WERI-Rb-1 (cell line): ENCODE data around the gene RGMA.
"Not testable (repeated sequence)": the region's sequence is repeated elsewhere in the genome, so short reads cannot be mapped to it uniquely, and the experiment has no call there.

Experiments used
- DNase-seq: peaks from one replicate; pipeline ENCODE4 v3.0.0-alpha.2; 2020
- H3K27ac ChIP-seq: fragments of 250-450 bp; sonication (Bioruptor Pico); 2 replicates; pipeline ENCODE4 v1.5.1; 2020; ENCODE audit warnings: mild to moderate bottlenecking, moderate library complexity
- H3K27me3 ChIP-seq: fragments of 250-450 bp; sonication (Bioruptor Pico); 2 replicates; pipeline ENCODE4 v1.5.1; 2021; ENCODE audit warnings: mild to moderate bottlenecking, low read depth, moderate library complexity; ENCODE audit not compliant: insufficient read depth, severe bottlenecking
- H3K36me3 ChIP-seq: fragments of 250-450 bp; sonication (Bioruptor Pico); 2 replicates; pipeline ENCODE4 v1.5.1; 2020; ENCODE audit warnings: mild to moderate bottlenecking, moderate library complexity
- H3K4me3 ChIP-seq: 2 replicates; pipeline ENCODE4 v1.5.1; 2011; ENCODE audit warnings: low read depth, mild to moderate bottlenecking, control low read depth, low read length
- H3K9me3 ChIP-seq: fragments of 250-450 bp; sonication (Bioruptor Pico); 2 replicates; pipeline ENCODE4 v1.5.1; 2021; ENCODE audit warnings: mild to moderate bottlenecking, moderate library complexity; ENCODE audit not compliant: severe bottlenecking
- TF ChIP-seq, protein P1 (sequence below): IDR thresholded peaks from 2 replicates; pipeline ENCODE4 v1.5.1; 2011; ENCODE audit warnings: low read depth, mild to moderate bottlenecking, control low read depth, inconsistent platforms, low read length

The RGMA gene

DNA sequence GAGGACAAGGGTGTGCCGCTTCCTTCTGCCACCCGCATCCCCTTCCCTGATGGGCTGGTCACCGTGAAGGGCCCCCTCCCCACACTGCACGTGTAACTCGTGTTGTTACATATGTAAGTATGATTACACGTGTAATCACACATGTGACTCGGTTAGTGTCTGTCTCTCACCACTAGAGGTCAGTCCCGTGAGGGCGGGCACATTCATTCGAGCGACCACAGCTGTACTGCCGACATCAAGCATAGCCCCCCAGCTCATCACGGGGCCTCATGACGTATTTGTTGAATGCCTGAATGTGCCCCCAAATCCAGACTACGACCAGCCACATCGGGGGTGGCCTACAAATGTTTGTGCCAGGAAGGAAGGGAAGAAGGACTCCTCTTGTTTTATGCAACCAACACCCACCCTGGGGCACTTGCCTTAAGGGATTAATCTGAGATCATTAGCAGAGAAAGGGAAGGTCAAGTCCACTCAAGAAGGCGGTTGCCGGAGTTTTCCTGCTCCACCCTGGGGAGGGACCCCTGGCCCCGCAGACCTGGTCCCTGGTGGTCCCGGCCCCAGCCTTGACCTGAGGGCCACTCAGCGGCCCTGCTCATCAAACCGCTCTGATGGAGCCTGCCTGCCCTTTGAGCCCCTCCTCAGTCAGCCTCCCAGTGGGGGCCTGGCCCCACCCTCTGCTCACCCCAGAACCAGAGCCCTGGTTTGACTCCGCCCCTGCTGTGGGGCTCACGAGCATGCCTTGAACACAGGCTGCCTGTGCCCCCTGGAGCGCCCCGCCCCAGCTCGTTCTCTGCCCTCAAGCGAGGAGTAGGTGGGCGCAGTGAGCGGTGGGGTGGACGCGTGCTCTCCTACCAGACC lies 52.8 kb downstream of the RGMA start:
- peak; percentile 64 for DNase-seq
- Histone ChIP-seq H3K4me3 (no peak overlapping the region), H3K27me3 (no peaks in the 10 kb centered on the region), H3K36me3 (no peaks in the 10 kb centered on the region), H3K27ac (no peak overlapping the region), H3K9me3 (no peaks in the 10 kb centered on the region)
- TF ChIP-seq, protein P1, sequence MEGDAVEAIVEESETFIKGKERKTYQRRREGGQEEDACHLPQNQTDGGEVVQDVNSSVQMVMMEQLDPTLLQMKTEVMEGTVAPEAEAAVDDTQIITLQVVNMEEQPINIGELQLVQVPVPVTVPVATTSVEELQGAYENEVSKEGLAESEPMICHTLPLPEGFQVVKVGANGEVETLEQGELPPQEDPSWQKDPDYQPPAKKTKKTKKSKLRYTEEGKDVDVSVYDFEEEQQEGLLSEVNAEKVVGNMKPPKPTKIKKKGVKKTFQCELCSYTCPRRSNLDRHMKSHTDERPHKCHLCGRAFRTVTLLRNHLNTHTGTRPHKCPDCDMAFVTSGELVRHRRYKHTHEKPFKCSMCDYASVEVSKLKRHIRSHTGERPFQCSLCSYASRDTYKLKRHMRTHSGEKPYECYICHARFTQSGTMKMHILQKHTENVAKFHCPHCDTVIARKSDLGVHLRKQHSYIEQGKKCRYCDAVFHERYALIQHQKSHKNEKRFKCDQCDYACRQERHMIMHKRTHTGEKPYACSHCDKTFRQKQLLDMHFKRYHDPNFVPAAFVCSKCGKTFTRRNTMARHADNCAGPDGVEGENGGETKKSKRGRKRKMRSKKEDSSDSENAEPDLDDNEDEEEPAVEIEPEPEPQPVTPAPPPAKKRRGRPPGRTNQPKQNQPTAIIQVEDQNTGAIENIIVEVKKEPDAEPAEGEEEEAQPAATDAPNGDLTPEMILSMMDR: peak; percentile 80

DNA sequence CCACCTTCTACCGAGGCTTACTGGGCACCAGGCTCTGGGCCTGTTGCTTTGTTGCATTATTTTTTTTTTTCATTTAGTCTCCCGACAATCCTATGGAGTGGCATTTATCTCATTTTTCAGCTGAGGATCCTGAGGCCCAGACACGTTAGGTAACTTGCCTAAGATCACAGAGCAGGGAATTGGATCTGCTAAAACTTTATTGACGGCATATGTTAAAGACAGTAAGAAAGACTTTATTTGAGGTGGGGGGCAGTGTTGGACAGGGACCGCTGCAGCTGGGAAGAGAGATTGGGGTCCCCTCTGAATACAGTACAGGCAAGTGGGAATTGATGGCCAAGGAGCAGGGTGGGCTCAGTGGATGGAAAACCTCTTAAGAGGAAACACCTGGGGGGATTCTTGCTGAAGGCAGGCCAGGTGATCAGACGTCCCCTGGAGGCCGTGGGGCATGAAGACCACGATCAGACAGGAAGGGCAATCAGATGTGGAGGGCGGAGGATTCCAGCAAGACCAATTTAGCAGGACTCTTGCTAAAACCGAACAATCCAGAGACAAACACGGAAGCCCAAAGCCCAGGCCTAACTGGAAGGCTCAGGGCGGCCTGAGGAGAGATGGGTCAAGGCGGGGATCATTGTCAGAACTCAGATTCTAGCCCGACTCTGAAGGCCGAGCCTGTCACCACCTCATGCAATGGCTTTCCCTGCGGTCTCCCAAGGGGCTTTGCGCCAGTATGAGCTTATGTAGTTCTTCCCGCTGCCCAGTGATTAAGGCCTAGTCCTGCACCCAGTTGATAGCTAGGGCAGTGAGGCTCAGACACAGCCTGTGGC lies 53.7 kb downstream of the RGMA start:
- no peaks in the 10 kb centered on the region for H3K27me3 ChIP-seq
- DNase-seq: no peak
- H3K4me3 ChIP-seq: no peak overlapping the region
- TF ChIP-seq, protein P1: no peak
- no peaks in the 10 kb centered on the region for H3K9me3 ChIP-seq
- no peak overlapping the region for H3K27ac ChIP-seq
- H3K36me3 ChIP-seq: no peaks in the 10 kb centered on the region

DNA sequence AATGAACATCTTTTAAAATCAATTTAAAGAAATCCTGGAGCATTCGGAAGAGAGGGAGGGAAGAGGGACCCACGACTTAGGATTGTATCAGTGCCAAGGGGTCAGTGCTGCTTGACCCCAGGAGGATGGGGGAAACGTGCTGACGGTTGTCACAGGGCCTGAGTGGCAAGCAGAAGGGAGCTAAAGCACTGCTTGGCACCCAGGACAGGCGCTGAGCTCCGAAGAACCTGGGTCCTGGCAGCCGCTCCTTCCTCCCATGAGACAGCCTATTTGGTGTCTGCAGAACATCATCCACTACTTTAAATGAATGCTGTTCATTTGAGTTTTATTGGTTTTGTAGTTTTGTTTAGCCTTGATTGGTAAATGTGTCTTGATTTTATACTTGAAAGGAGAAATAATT lies 54.5 kb downstream of the RGMA start:
- no peak for DNase-seq
- Histone ChIP-seq H3K27ac (no peak overlapping the region), H3K27me3 (no peaks in the 10 kb centered on the region), H3K9me3 (no peaks in the 10 kb centered on the region), H3K4me3 (no peak overlapping the region), H3K36me3 (no peaks in the 10 kb centered on the region)
- TF ChIP-seq, protein P1: no peak

DNA sequence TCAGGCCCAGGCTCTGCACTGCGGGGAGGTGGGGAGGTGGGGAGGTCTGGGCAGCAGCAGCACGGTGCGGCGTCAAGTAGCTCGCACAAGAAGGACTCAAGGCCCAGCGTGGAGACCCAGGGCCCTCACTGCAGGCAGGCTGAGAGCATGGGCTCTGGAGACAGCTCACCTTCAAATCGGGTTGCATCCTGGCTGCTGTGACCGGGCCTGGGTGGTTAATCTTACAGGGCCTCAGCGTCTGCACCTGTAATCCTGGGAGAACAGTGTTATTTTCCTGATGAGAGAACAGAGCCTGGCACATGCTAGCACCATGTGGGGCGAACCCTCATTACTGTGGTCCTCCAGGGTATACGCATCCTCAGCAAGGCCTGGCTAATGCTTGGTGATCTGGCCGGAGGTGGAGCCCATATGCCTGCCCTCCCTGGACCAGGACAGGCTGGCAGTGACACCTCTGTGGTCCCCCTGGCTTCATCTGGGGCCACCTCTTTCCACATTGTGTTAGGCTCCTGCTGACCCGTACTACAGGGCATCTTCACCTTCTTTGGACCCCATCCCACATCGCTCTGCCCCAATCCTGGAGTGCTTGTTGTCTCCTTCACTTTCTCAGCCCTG lies 55.5 kb downstream of the RGMA start:
- H3K27me3 ChIP-seq: no peaks in the 10 kb centered on the region
- DNase-seq: no peak
- H3K27ac ChIP-seq: no peak overlapping the region
- TF ChIP-seq, protein P1: no peak
- no peaks in the 10 kb centered on the region for H3K36me3 ChIP-seq
- no peak overlapping the region for H3K4me3 ChIP-seq
- no peaks in the 10 kb centered on the region for H3K9me3 ChIP-seq

DNA sequence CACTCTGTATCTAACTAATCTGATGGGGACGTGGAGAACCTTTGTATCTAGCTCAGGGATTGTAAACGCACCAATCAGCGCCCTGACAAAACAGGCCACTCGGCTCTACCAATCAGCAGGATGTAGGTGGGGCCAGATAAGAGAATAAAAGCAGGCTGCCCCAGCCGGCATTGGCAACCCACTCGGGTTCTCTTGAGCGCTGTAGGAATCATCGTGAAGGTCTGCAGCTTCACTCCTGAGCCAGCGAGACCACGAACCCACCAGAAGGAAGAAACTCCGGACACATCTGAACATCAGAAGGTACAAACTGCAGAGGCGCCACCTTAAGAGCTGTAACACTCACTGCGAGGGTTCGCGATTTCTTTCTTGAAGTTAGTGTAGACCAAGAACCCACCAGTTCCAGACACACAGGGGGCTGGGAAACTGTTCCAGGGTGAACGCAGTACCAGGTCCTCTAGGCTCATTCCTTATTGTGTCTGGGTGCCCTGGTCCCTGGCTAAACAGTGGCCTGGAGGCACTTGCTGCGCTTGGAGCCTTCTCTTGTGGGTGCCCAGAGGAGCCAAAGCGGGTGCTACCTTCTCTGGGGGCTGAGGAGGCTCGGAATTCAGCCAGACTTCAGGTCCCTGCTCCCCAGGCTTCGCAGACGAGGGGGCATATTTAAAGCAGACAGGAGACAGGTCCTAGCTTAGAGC lies 56.4 kb downstream of the RGMA start:
- not testable (repeated sequence) for H3K27me3 ChIP-seq, H3K36me3 ChIP-seq, DNase-seq, H3K9me3 ChIP-seq, H3K27ac ChIP-seq, H3K4me3 ChIP-seq

DNA sequence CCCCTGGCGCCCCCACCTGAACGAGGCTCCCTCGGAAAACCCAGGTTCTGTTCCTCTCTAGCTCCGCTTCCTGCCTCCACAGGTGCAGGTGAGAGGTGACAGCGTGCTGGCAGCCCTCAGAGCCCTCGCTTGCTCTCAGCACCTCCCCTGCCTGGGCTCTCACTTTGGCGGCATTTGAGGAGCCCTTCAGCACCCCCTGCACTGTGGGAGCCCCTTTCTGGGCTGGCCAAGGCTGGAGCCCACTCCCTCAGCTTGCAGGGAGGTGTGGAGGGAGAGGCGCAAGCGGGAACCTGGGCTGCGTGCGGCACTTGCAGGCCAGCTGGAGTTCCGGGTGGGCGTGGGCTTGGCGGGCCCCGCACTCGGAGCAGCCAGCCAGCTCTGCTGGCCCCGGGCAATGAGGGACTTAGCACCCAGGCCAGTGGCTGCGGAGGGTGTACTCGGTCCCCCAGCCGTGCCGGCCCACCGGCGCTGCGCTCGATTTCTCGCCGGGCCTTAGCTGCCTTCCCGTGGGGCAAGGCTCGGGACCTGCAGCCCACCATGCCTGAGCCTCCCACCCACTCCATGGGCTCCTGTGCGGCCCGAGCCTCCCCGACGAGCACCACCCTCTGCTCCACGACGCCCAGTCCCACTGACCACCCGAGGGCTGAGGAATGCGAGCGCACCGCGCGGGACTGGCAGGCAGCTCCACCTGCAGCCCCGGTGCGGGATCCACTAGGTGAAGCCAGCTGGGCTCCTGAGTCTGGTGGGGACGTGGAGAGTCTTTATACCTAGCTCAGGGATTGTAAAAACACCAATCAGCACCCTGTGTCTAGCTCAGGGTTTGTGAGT lies 57.2 kb downstream of the RGMA start:
- not testable (repeated sequence) for H3K4me3 ChIP-seq, DNase-seq, H3K9me3 ChIP-seq, H3K27ac ChIP-seq, H3K36me3 ChIP-seq, H3K27me3 ChIP-seq
